Keratinocyte (primary cell): ENCODE results near the gene DENND5B. TPM values are rescaled to one million over a fixed set of nuclear protein-coding genes. Genes with fewer than 3 reads are reported as not detected.
A peak's percentile ranks its signal among the peaks of the same experiment; 100 is the strongest.

Source experiments
- DNase-seq: peaks from one replicate; pipeline ENCODE4 v3.0.0-alpha.2; 2011; ENCODE audit warnings: low read depth, missing footprints, low spot score
- FAIRE-seq: peaks from 2 replicates; lab custom pipeline; 2011; peaks lifted over from hg19 to GRCh38; lab: Jason Lieb, UNC
- H2AFZ ChIP-seq: 2 replicates; pipeline ENCODE4 v1.6.0; 2012; ENCODE audit warnings: low read length, control low read depth, inconsistent platforms; ENCODE audit not compliant: control insufficient read depth
- H3K27ac ChIP-seq: 2 replicates; pipeline ENCODE4 v1.5.1; 2011; ENCODE audit warnings: low read length; ENCODE audit not compliant: control insufficient read depth, insufficient read depth
- H3K27me3 ChIP-seq: 3 replicates; pipeline ENCODE4 v1.6.0; 2011; ENCODE audit warnings: low read length; ENCODE audit not compliant: control insufficient read depth, insufficient read depth; ENCODE audit errors: extremely low read depth
- H3K36me3 ChIP-seq, 2 experiments: 2 replicates in 1 of 2; 3 replicates in 1 of 2; pipeline ENCODE4 v1.5.1; 2011; ENCODE audit warnings: low read length in 2 of 2, mild to moderate bottlenecking in 1 of 2; ENCODE audit not compliant: control insufficient read depth in 2 of 2, insufficient read depth in 2 of 2; ENCODE audit errors: extremely low read depth in 1 of 2
- H3K4me1 ChIP-seq: 3 replicates; pipeline ENCODE4 v1.5.1; 2011; ENCODE audit warnings: low read length; ENCODE audit not compliant: control insufficient read depth, insufficient read depth; ENCODE audit errors: extremely low read depth
- H3K4me2 ChIP-seq: 3 replicates; pipeline ENCODE4 v1.6.0; 2011; ENCODE audit warnings: low read depth, low read length; ENCODE audit not compliant: control insufficient read depth, insufficient read depth; ENCODE audit errors: extremely low read depth
- H3K4me3 ChIP-seq, 3 experiments: fragments of 200-600 bp in 1 of 3; sonication (generic) in 1 of 3; 2 replicates in 2 of 3; 3 replicates in 1 of 3; pipeline ENCODE4 v1.5.1; 2011 to 2016; ENCODE audit warnings: low read length in 3 of 3, mild to moderate bottlenecking in 3 of 3, control low read depth in 2 of 3, inconsistent platforms in 1 of 3, low read depth in 1 of 3, mixed read lengths in 1 of 3, mixed run types in 1 of 3, moderate library complexity in 1 of 3; ENCODE audit not compliant: control insufficient read depth in 2 of 3, insufficient read depth in 2 of 3; ENCODE audit errors: extremely low read depth in 1 of 3
- H3K79me2 ChIP-seq: 2 replicates; pipeline ENCODE4 v1.6.0; 2012; ENCODE audit warnings: low read length; ENCODE audit not compliant: control insufficient read depth, insufficient read depth
- H3K9ac ChIP-seq: 3 replicates; pipeline ENCODE4 v1.6.0; 2011; ENCODE audit warnings: low read length; ENCODE audit not compliant: control insufficient read depth, insufficient read depth; ENCODE audit errors: extremely low read depth
- H3K9me1 ChIP-seq: 3 replicates; pipeline ENCODE4 v1.6.0; 2011; ENCODE audit warnings: low read length; ENCODE audit not compliant: control insufficient read depth, insufficient read depth; ENCODE audit errors: extremely low read depth
- H3K9me3 ChIP-seq: 2 replicates; pipeline ENCODE4 v1.5.1; 2012; ENCODE audit warnings: low read depth, low read length; ENCODE audit not compliant: control insufficient read depth
- H4K20me1 ChIP-seq: 3 replicates; pipeline ENCODE4 v1.6.0; 2011; ENCODE audit warnings: low read length; ENCODE audit not compliant: control insufficient read depth, insufficient read depth; ENCODE audit errors: extremely low read depth
- CTCF ChIP-seq, 3 experiments: IDR thresholded peaks in 1 of 3; conservative IDR thresholded peaks in 1 of 3; optimal IDR thresholded peaks in 1 of 3; 2 replicates in 2 of 3; 3 replicates in 1 of 3; pipeline versions ENCODE3 to v1.5.1; 2011; ENCODE audit warnings: low read length in 3 of 3, mild to moderate bottlenecking in 3 of 3, moderate library complexity in 2 of 3, control low read depth in 1 of 3, inconsistent platforms in 1 of 3; ENCODE audit not compliant: insufficient read depth in 2 of 3; ENCODE audit errors: extremely low read depth in 1 of 3
- EZH2 ChIP-seq: IDR thresholded peaks from one replicate; pipeline ENCODE4 v1.6.1; 2012; ENCODE audit warnings: inconsistent platforms, mild to moderate bottlenecking, low read length, moderate library complexity
- dilution Hi-C: fragments of 300-500 bp; cut with MboI; formaldehyde crosslinking; loops from one replicate; pipeline ENCODE4 v1.7.0; 2020; ENCODE audit warnings: low sequenced_read_pairs; ENCODE audit not compliant: extremely low pct_ligation_motif_present
- polyA plus RNA-seq, 5 experiments: library from polyadenylated mRNA; depleted of rRNA in 3 of 5; stranded (reverse) in 3 of 5; stranded (forward) in 1 of 5; unstranded in 1 of 5; fragments of >200 nt; gene quantifications; 1 replicate in 1 of 5; 2 replicates in 3 of 5; 3 replicates in 1 of 5; pipeline versions ENCODE4 v1.2.1 to v1.2.3, GENCODE V29; 2011 to 2012; ENCODE audit warnings: missing spikeins in 2 of 5, low read depth in 1 of 5, low replicate concordance in 1 of 5

The DENND5B gene
- polyA plus RNA-seq, 1 donor (not counting 4 experiments of a cell fraction or from before 2014, with no cell fraction given), result 4.7 TPM

- Histone ChIP-seq H3K4me1 (peaks cover 13% of the 10 kb centered on the region), H3K9me3 (no peaks in the 10 kb centered on the region), H3K4me3 (no peak overlapping the region), H3K9me1 (no peaks in the 10 kb centered on the region), H2AFZ (no peak overlapping the region), H3K4me2 (peak overlapping the region; percentile 5), H3K79me2 (peaks cover 3% of the 10 kb centered on the region), H3K9ac (no peak overlapping the region), H4K20me1 (no peaks in the 10 kb centered on the region), H3K27ac (no peak overlapping the region), H3K36me3 (no peaks in the 10 kb centered on the region), H3K27me3 (no peaks in the 10 kb centered on the region)
- FAIRE-seq (no peak), DNase-seq (no peak)
- dilution Hi-C loops, result no loop called here
- TF ChIP-seq CTCF (optimal IDR thresholded peaks at IDR 0.05 in 1 of 3, IDR thresholded peaks at IDR 0.05 in 1 of 3, conservative IDR thresholded peaks at IDR 0.05 in 1 of 3; ENCODE audit: extremely low read depth in 1 of 3, insufficient read depth in 2 of 3, low read length in 3 of 3), result no peak
- TF ChIP-seq EZH2, result no peak
These were observed 8.8 kb downstream of the DENND5B start for GRCh38 chr12:31582155-31582554.

GRCh38 chr12:31578632-31579031, 12.3 kb downstream of the DENND5B start:
- peaks cover 3% of the 10 kb centered on the region for H3K79me2 ChIP-seq
- H2AFZ ChIP-seq, result no peak overlapping the region
- H3K36me3 ChIP-seq, result no peaks in the 10 kb centered on the region
- no peaks in the 10 kb centered on the region for H3K9me1 ChIP-seq
- H3K27ac ChIP-seq, result no peak overlapping the region
- no peak overlapping the region for H3K4me2 ChIP-seq
- TF ChIP-seq CTCF (optimal IDR thresholded peaks at IDR 0.05 in 1 of 3, IDR thresholded peaks at IDR 0.05 in 1 of 3, conservative IDR thresholded peaks at IDR 0.05 in 1 of 3; ENCODE audit: extremely low read depth in 1 of 3, insufficient read depth in 2 of 3, low read length in 3 of 3), result no peak
- dilution Hi-C loops, result no loop called here
- no peak for DNase-seq
- no peaks in the 10 kb centered on the region for H3K27me3 ChIP-seq
- FAIRE-seq, result no peak
- H3K9me3 ChIP-seq, result no peaks in the 10 kb centered on the region
- H3K9ac ChIP-seq, result no peak overlapping the region
- H3K4me1 ChIP-seq, result peaks cover 12% of the 10 kb centered on the region
- H4K20me1 ChIP-seq, result no peaks in the 10 kb centered on the region
- H3K4me3 ChIP-seq, result no peak overlapping the region
